ENCODE results near the gene AIFM3.

GRCh38 chr22:20930004-20930403, 37.1 kb upstream of the AIFM3 start:
- TF ChIP-seq TCF4 (CRISPR knock-in tag; IDR thresholded peaks at IDR 0.05; ENCODE audit: borderline replicate concordance) (no peak), SNAI2 (CRISPR knock-in tag; IDR thresholded peaks at IDR 0.05) (no peak), ARNTL (CRISPR knock-in tag; IDR thresholded peaks at IDR 0.05; ENCODE audit: borderline replicate concordance, low read depth) (no peak), ZNF8 (CRISPR knock-in tag; IDR thresholded peaks at IDR 0.05) (no peak)

Data from SK-N-SH treated with all-trans-retinoic acid at 6 μM for 48 hours (cell line).